GM21825 (cell line): Measurements from ENCODE around the gene PIGA.

Source experiments
- ATAC-seq: cut with Tn5 transposase; IDR thresholded peaks from one replicate; pipeline ENCODE4 v1.9.1; 2021; ENCODE audit warnings: mild to moderate bottlenecking, moderate library complexity; ENCODE audit not compliant: unreplicated experiment

PIGA gene

GRCh38 chrX:15335135-15336022 is at the start of gene PIGA:
TSS of gene PIGA (minus strand) at chrX:15335523. CDS start at chrX:15331930, 3,593 bp downstream.
- ATAC-seq: peak; percentile 99

GRCh38 chrX:15384304-15384703 is 49.0 kb upstream of the PIGA start, which contains the start of gene VEGFD:
TSS of gene VEGFD (minus strand) at chrX:15384413. CDS start at chrX:15383946, 467 bp downstream.
- ATAC-seq: no peak

DNA sequence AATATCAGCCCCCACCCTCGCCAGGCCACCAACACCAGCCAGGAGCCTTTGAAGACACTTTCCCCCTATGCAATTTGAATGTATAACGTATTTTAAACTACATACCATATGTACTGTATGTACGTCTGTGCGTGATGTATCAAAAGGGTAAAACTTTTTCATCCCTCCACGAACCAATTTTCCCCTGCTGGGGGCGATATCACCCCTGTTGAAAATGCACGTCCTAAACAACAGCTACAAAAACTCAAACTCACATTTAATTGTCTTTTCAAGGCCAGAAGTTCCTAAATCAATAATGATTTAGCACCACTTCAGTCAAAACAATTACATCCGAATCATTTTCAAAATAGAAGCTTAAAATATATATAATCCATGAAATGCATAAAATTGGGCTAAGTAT is 47.5 kb upstream of the PIGA start:
- ATAC-seq: no peak

- ATAC-seq: no peak
Observed at GRCh38 chrX:15376956-15377355, 41.6 kb upstream of the PIGA start.

GRCh38 chrX:15373976-15374375 is 38.7 kb upstream of the PIGA start:
- ATAC-seq: no peak

GRCh38 chrX:15366506-15367352 is 31.4 kb upstream of the PIGA start:
- no peak for ATAC-seq

GRCh38 chrX:15359701-15360100 is 24.4 kb upstream of the PIGA start:
- ATAC-seq: no peak

DNA sequence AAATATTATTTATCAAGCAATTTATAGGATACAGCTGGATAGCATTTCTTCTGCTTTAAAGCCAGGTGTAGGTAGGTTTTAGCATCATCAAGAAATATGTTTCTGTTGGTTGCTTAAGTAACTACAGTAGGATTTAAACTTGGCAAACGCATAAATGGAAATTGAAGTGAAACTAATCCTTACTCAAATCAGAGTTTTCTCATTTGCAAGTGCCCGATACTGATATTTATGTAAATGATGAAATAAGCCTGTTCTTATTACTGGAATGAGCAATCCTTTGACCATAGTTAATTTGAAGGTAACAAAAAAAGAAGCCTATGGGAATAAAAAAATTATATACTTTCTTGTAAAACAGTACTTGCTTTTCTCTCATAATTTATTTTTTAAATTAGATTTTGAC is 23.2 kb upstream of the PIGA start:
- ATAC-seq: no peak

GRCh38 chrX:15356444-15356843 is 21.1 kb upstream of the PIGA start:
- no peak for ATAC-seq

DNA sequence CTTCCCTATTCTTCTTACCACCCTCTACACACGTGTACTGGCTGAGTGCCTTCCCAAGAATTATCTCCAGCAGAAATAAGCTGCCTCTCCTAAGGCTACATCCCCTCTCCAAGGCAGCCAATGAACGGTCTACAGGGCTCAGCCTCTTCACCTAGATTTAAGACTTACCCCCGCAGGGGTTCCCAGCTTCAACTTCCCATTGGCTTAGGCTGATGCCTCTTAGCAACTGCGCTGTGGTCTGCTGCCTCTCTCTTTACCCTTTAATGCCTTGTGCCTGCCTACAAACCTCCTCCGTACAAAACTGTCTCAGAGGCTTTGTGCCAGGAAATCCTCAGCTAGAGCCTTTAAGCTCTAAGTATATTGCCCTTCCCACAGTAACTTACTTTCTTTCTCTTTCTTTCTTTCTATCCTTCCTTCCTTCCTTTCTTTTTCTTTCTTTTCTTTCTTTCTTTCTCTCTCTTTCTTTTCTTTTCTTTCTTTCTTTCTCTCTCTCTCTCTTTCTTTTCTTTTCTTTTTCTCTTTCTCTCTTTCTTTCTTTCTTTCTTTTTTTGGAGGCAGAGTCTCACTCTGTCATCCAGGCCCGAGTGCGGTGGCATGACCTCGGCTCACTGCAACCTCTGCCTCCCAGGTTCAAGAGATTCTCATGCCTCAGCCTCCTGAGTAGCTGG is 15.1 kb upstream of the PIGA start:
- ATAC-seq: no peak

GRCh38 chrX:15349046-15349445 is 13.7 kb upstream of the PIGA start:
- ATAC-seq: no peak

GRCh38 chrX:15345976-15346375 is 10.7 kb upstream of the PIGA start:
- no peak for ATAC-seq

- ATAC-seq: no peak
Observed at GRCh38 chrX:15344106-15344505, 8.8 kb upstream of the PIGA start.

DNA sequence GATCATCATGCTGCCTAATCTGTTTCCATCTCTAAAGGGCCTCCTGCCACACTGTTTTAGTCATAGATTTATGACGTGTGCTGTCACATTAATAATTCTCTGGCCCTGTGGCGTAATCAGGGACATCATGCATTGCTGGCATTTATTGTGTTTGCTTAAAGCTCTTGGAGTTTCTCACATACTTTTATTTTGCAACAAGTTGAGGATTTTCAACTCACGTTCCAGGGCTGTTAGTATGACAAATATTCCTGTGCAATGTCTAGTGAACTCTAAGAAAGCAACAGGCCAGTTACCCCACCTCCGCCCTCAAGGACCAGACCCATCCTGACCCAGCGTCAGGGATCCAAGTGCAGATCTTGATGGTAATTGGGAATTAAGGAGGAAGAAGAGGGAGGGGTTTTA is 7.8 kb upstream of the PIGA start:
- no peak for ATAC-seq

DNA sequence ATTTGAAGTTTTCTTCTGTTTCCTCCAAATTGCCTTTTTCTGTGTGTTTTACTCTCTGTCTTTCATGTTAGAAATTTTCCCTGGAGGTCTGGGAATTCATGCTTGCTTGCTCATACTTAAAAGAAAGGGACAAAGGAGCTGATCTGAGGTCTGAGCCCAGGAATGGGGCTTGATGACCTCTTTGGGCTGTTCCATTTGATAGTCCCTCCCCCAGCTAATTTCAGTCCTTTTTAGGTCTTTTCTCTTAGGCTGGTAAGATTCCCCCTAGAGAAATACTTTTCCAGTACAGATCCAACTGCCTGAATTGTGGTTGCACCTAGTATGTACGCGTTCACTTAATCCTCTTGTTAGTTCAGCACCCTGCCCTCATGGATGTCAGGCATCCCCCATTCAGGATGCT is 5.5 kb upstream of the PIGA start:
- ATAC-seq: no peak

GRCh38 chrX:15336023-15336413 is 695 bp upstream of the PIGA start:
- no peak for ATAC-seq

- no peak for ATAC-seq
Observed at GRCh38 chrX:15334561-15334960, 762 bp downstream of the PIGA start.

- ATAC-seq: no peak
Observed at GRCh38 chrX:15328821-15329220, 6.5 kb downstream of the PIGA start.

DNA sequence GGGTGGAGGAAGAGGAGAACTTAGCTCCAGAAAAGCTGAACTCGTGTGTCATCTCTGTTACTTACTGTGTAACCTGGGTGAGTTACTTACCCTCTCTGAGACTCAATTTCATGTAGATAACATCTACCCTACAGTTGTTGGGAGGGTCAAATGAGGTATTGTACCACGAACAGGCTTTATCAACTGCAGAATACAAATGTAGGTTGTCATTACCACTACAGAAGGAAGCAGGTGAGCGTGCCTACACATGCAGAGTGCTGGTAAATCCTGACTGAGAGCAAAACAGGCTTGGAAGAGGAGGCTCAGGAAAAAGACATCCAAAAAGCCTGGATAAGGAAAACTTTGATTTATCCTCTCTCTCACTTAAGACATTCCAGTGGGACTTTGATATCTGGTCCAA is 7.2 kb downstream of the PIGA start:
- ATAC-seq: no peak

GRCh38 chrX:15322472-15322871 is 12.9 kb downstream of the PIGA start:
- no peak for ATAC-seq

DNA sequence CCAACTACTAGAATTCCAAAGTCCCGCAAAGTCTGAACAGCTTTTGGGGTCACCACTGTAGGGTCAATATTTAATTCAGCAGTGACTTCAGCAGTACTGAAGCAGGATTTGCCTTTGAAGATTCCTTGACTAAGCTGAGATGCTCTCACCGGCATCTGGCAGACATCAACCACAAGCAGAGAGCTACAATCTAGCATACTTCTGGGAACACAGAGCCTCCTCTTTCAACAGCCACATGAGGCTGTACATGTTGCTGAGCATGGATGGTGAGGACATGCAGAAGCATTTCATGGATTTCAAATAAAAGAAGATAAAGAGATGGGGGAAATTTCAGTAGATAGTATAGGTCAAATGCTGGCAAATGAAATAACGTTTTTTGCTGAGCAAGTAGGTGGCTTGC is 13.3 kb downstream of the PIGA start:
- no peak for ATAC-seq
